Parathyroid adenoma (tissue), 2 donors: Measurements from ENCODE around the gene LSAMP.

Source experiments
- H2AFZ ChIP-seq: fragments of 300-600 bp; sonication (generic); one replicate; pipeline ENCODE4 v1.7.0; 2017; ENCODE audit warnings: antibody characterized with exemption, mild to moderate bottlenecking
- H3K27ac ChIP-seq: fragments of 300-600 bp; sonication (generic); one replicate; pipeline ENCODE4 v1.7.0; 2017
- H3K27me3 ChIP-seq: fragments of 300-600 bp; sonication (generic); one replicate; pipeline ENCODE4 v1.7.0; 2017; ENCODE audit warnings: low read length; ENCODE audit not compliant: control insufficient read depth, insufficient read depth
- H3K36me3 ChIP-seq: fragments of 300-600 bp; sonication (generic); one replicate; pipeline ENCODE4 v1.7.0; 2017; ENCODE audit warnings: low read length; ENCODE audit not compliant: control insufficient read depth, insufficient read depth
- H3K4me1 ChIP-seq: fragments of 300-600 bp; sonication (generic); one replicate; pipeline ENCODE4 v1.7.0; 2017; ENCODE audit warnings: control low read depth
- H3K4me2 ChIP-seq: fragments of 300-600 bp; sonication (generic); one replicate; pipeline ENCODE4 v1.7.0; 2017; ENCODE audit warnings: low read length
- H3K4me3 ChIP-seq: fragments of 300-600 bp; sonication (generic); one replicate; pipeline ENCODE4 v1.7.0; 2017; ENCODE audit warnings: low read depth, low read length
- H3K79me2 ChIP-seq: fragments of 300-600 bp; sonication (generic); one replicate; pipeline ENCODE4 v1.7.0; 2017; ENCODE audit warnings: control low read depth
- H3K9ac ChIP-seq: fragments of 300-600 bp; sonication (generic); one replicate; pipeline ENCODE4 v1.7.0; 2017; ENCODE audit warnings: mild to moderate bottlenecking
- H3K9me3 ChIP-seq: fragments of 300-600 bp; sonication (generic); one replicate; pipeline ENCODE4 v1.7.0; 2017; ENCODE audit warnings: low read length; ENCODE audit not compliant: control insufficient read depth
- TF ChIP-seq, protein P1 (sequence below): fragments of 300-600 bp; sonication (generic); IDR thresholded peaks from one replicate; pipeline ENCODE4 v1.7.0; 2017; ENCODE audit warnings: antibody characterized with exemption, mild to moderate bottlenecking
- donor health status: primary hyperparathyroidism.

Gene LSAMP

DNA sequence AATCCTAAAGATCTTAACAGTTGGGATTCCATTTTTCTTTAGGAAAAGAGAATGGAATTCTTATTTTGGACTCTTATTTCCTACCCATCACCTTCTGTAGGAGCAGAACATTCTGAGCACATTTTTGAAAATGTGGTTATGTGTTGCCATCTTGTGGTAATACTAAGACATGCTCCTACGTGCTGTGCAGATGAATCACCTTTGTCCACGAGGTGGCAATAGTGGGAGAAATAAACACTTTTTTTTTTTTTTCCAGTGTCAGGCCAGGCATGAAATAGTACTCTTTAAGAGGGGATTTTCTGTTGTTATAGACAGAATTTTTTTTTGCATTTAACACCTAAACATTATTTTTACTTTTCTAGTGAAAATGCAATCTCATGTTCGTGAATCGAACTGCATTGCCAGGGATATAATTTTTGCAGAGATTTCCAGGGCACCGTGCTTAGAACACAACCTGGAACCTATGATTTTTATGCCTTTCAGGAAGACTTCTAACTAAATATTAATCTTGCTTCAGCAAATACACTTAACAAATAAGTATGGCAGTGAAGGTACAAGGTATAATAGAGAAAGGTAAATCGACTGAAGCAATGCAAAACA, 625.4 kb downstream of the LSAMP start:
- no peak overlapping the region for H3K27ac ChIP-seq
- H3K4me3 ChIP-seq: no peak overlapping the region
- H3K79me2 ChIP-seq: no peaks in the 10 kb centered on the region
- H3K9me3 ChIP-seq: no peaks in the 10 kb centered on the region
- no peak overlapping the region for H2AFZ ChIP-seq
- no peaks in the 10 kb centered on the region for H3K27me3 ChIP-seq
- H3K4me1 ChIP-seq: no peaks in the 10 kb centered on the region
- no peak overlapping the region for H3K4me2 ChIP-seq
- no peak overlapping the region for H3K9ac ChIP-seq
- no peaks in the 10 kb centered on the region for H3K36me3 ChIP-seq
- TF ChIP-seq, protein P1, sequence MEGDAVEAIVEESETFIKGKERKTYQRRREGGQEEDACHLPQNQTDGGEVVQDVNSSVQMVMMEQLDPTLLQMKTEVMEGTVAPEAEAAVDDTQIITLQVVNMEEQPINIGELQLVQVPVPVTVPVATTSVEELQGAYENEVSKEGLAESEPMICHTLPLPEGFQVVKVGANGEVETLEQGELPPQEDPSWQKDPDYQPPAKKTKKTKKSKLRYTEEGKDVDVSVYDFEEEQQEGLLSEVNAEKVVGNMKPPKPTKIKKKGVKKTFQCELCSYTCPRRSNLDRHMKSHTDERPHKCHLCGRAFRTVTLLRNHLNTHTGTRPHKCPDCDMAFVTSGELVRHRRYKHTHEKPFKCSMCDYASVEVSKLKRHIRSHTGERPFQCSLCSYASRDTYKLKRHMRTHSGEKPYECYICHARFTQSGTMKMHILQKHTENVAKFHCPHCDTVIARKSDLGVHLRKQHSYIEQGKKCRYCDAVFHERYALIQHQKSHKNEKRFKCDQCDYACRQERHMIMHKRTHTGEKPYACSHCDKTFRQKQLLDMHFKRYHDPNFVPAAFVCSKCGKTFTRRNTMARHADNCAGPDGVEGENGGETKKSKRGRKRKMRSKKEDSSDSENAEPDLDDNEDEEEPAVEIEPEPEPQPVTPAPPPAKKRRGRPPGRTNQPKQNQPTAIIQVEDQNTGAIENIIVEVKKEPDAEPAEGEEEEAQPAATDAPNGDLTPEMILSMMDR: peak; percentile 93

- no peaks in the 10 kb centered on the region for H3K36me3 ChIP-seq
- H3K4me1 ChIP-seq: no peaks in the 10 kb centered on the region
- no peak overlapping the region for H3K4me3 ChIP-seq
- H3K79me2 ChIP-seq: no peaks in the 10 kb centered on the region
- TF ChIP-seq, protein P1: peak; percentile 94
- H3K27me3 ChIP-seq: no peaks in the 10 kb centered on the region
- no peak overlapping the region for H3K9ac ChIP-seq
- H3K27ac ChIP-seq: no peak overlapping the region
- no peaks in the 10 kb centered on the region for H3K9me3 ChIP-seq
- H3K4me2 ChIP-seq: no peak overlapping the region
- no peak overlapping the region for H2AFZ ChIP-seq
These were observed 630.4 kb downstream of the LSAMP start for GRCh38 chr3:115814778-115815380.

DNA sequence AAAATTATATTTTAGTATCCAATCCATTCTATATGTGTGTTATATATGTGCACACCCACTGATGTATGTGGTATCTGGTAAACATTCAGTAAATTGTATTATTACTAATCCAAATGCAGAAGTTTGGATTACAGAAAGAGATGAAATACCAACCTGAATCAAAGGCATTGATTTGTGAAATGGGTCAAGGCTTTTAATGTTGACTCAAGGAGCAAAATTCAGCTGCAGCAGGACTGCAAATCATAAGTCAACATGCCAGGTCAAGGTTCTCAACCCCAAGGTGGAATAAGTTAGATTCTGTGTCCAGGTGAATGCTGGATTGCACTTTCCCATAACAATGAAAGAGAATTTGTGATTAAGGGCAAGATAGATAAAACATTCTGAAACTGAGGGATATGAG, 631.3 kb downstream of the LSAMP start:
- Histone ChIP-seq H2AFZ (no peak overlapping the region), H3K27ac (no peak overlapping the region)

GRCh38 chr3:115808816-115809215, 636.5 kb downstream of the LSAMP start:
- TF ChIP-seq, protein P1: no peak
- Histone ChIP-seq H3K36me3 (no peaks in the 10 kb centered on the region), H3K9me3 (no peaks in the 10 kb centered on the region), H2AFZ (no peak overlapping the region), H3K4me1 (no peaks in the 10 kb centered on the region), H3K79me2 (no peaks in the 10 kb centered on the region), H3K4me2 (no peak overlapping the region), H3K27me3 (no peaks in the 10 kb centered on the region), H3K9ac (no peak overlapping the region), H3K27ac (no peak overlapping the region), H3K4me3 (no peak overlapping the region)

More for the DNA sequence above, 631.3 kb downstream of the LSAMP start:
- H3K4me1 ChIP-seq: no peaks in the 10 kb centered on the region
- H3K4me2 ChIP-seq: no peak overlapping the region
- no peaks in the 10 kb centered on the region for H3K36me3 ChIP-seq
- TF ChIP-seq, protein P1: no peak
- H3K4me3 ChIP-seq: no peak overlapping the region
- H3K9me3 ChIP-seq: no peaks in the 10 kb centered on the region
- no peaks in the 10 kb centered on the region for H3K79me2 ChIP-seq
- no peak overlapping the region for H3K9ac ChIP-seq
- no peaks in the 10 kb centered on the region for H3K27me3 ChIP-seq

GRCh38 chr3:115808244-115808643, 637.0 kb downstream of the LSAMP start:
- Histone ChIP-seq H3K4me3 (no peak overlapping the region), H3K9ac (no peak overlapping the region), H3K36me3 (no peaks in the 10 kb centered on the region), H3K9me3 (no peaks in the 10 kb centered on the region), H2AFZ (no peak overlapping the region), H3K4me1 (no peaks in the 10 kb centered on the region), H3K27me3 (no peaks in the 10 kb centered on the region), H3K27ac (no peak overlapping the region), H3K4me2 (no peak overlapping the region), H3K79me2 (no peaks in the 10 kb centered on the region)
- TF ChIP-seq, protein P1: no peak
